H9 (cell line): ENCODE measurements around the gene BMP8A. TPM values are rescaled to one million over a fixed set of nuclear protein-coding genes. Genes with fewer than 3 reads are reported as not detected.

Experiments used
- DNase-seq: peaks from one replicate; pipeline ENCODE4 v3.0.0-alpha.2; 2017
- H2AFZ ChIP-seq: one replicate; pipeline ENCODE4 v1.6.1; 2013; ENCODE audit warnings: mild to moderate bottlenecking, low read length, control low read depth, moderate library complexity
- H2AK5ac ChIP-seq: 2 replicates; pipeline ENCODE4 v1.6.1; 2013; ENCODE audit warnings: low read length, control low read depth, mixed read lengths; ENCODE audit not compliant: insufficient read length
- H2BK120ac ChIP-seq: one replicate; pipeline ENCODE4 v1.6.1; 2013; ENCODE audit warnings: low read depth, mild to moderate bottlenecking, low read length, control low read depth, inconsistent platforms; ENCODE audit not compliant: poor library complexity, severe bottlenecking
- H2BK12ac ChIP-seq: 2 replicates; pipeline ENCODE4 v1.6.1; 2013; ENCODE audit warnings: low read length, control low read depth, mixed read lengths, low read depth; ENCODE audit not compliant: insufficient read length
- H2BK15ac ChIP-seq: 2 replicates; pipeline ENCODE4 v1.6.1; 2013; ENCODE audit warnings: low read depth, low read length, control low read depth
- H2BK20ac ChIP-seq: one replicate; pipeline ENCODE4 v1.6.1; 2013; ENCODE audit warnings: low read depth, mild to moderate bottlenecking, low read length, control low read depth, inconsistent platforms; ENCODE audit not compliant: poor library complexity, severe bottlenecking
- H2BK5ac ChIP-seq: 2 replicates; pipeline ENCODE4 v1.6.1; 2013; ENCODE audit warnings: low read length, control low read depth, mixed read lengths; ENCODE audit not compliant: insufficient read length
- H3K14ac ChIP-seq: 2 replicates; pipeline ENCODE4 v1.6.1; 2013; ENCODE audit warnings: low read length, control low read depth; ENCODE audit not compliant: insufficient read depth
- H3K18ac ChIP-seq: 2 replicates; pipeline ENCODE4 v1.6.1; 2013; ENCODE audit warnings: low read depth, mild to moderate bottlenecking, mixed read lengths, low read length, control low read depth; ENCODE audit not compliant: insufficient read length
- H3K23ac ChIP-seq: 2 replicates; pipeline ENCODE4 v1.6.1; 2013; ENCODE audit warnings: low read length, control low read depth, mixed read lengths, low read depth; ENCODE audit not compliant: insufficient read length
- H3K23me2 ChIP-seq: 2 replicates; pipeline ENCODE4 v1.6.1; 2013; ENCODE audit warnings: low read depth, mild to moderate bottlenecking, mixed read lengths, low read length, control low read depth; ENCODE audit not compliant: insufficient read length, poor library complexity, severe bottlenecking
- H3K27ac ChIP-seq: 2 replicates; pipeline ENCODE4 v1.5.1; 2013; ENCODE audit warnings: low read length, control low read depth, mixed read lengths, low read depth; ENCODE audit not compliant: insufficient read length
- H3K27me3 ChIP-seq: 2 replicates; pipeline ENCODE4 v1.6.1; 2013; ENCODE audit warnings: low read length, control low read depth, inconsistent platforms; ENCODE audit not compliant: insufficient read depth
- H3K4ac ChIP-seq: 2 replicates; pipeline ENCODE4 v1.6.1; 2013; ENCODE audit warnings: low read depth, mild to moderate bottlenecking, control low read depth, inconsistent platforms, low read length, moderate library complexity
- H3K4me1 ChIP-seq: 2 replicates; pipeline ENCODE4 v1.6.1; 2013; ENCODE audit warnings: low read length, control low read depth, inconsistent platforms; ENCODE audit not compliant: insufficient read depth
- H3K4me2 ChIP-seq: 2 replicates; pipeline ENCODE4 v1.6.1; 2013; ENCODE audit warnings: low read length, control low read depth, mixed read lengths; ENCODE audit not compliant: insufficient read length, insufficient read depth
- H3K56ac ChIP-seq: 2 replicates; pipeline ENCODE4 v1.6.1; 2013; ENCODE audit warnings: low read depth, mild to moderate bottlenecking, mixed read lengths, low read length, control low read depth; ENCODE audit not compliant: insufficient read length
- H3K79me1 ChIP-seq: 2 replicates; pipeline ENCODE4 v1.6.1; 2013; ENCODE audit warnings: low read depth, mild to moderate bottlenecking, moderate library complexity, low read length, control low read depth, inconsistent platforms; ENCODE audit not compliant: insufficient read depth, poor library complexity, severe bottlenecking
- H3K79me2 ChIP-seq: 2 replicates; pipeline ENCODE4 v1.6.1; 2013; ENCODE audit warnings: low read length, control low read depth, inconsistent platforms; ENCODE audit not compliant: insufficient read depth
- H3K9ac ChIP-seq: 2 replicates; pipeline ENCODE4 v1.6.1; 2013; ENCODE audit warnings: low read length, control low read depth, mixed read lengths; ENCODE audit not compliant: insufficient read length; ENCODE audit errors: extremely low read depth
- H3K9me3 ChIP-seq: one replicate; pipeline ENCODE4 v1.6.1; 2013; ENCODE audit warnings: low read depth, low read length, inconsistent platforms; ENCODE audit not compliant: control insufficient read depth
- H3T11ph ChIP-seq: one replicate; pipeline ENCODE4 v1.6.1; 2013; ENCODE audit warnings: mild to moderate bottlenecking, low read length, control low read depth, inconsistent platforms
- H4K20me1 ChIP-seq: one replicate; pipeline ENCODE4 v1.6.1; 2013; ENCODE audit not compliant: control insufficient read depth, insufficient read length, insufficient read depth
- H4K5ac ChIP-seq: 2 replicates; pipeline ENCODE4 v1.6.1; 2013; ENCODE audit warnings: low read depth, mild to moderate bottlenecking, mixed read lengths, low read length, control low read depth; ENCODE audit not compliant: insufficient read length
- H4K8ac ChIP-seq: replicated peaks from 2 replicates; pipeline ENCODE4 v1.6.1; 2013; ENCODE audit warnings: low read length, control low read depth, mixed read lengths, low read depth; ENCODE audit not compliant: insufficient read length
- H4K91ac ChIP-seq: 2 replicates; pipeline ENCODE4 v1.6.1; 2013; ENCODE audit warnings: low read depth, mild to moderate bottlenecking, moderate library complexity, mixed read lengths, low read length, control low read depth; ENCODE audit not compliant: insufficient read length
- H3K27ac Mint-ChIP-seq, 3 experiments: 2 replicates in 2 of 3; 3 replicates in 1 of 3; pipeline ENCODE4 v1.8.0; 2020 to 2021; ENCODE audit warnings: mixed read lengths in 3 of 3, mild to moderate bottlenecking in 1 of 3, moderate library complexity in 1 of 3
- H3K27me3 Mint-ChIP-seq: 2 replicates; pipeline ENCODE4 v1.8.0; 2021; ENCODE audit warnings: low read depth, mild to moderate bottlenecking, moderate library complexity, mixed read lengths
- H3K36me3 Mint-ChIP-seq, 3 experiments: 2 replicates in 2 of 3; 3 replicates in 1 of 3; pipeline ENCODE4 v1.8.0; 2020 to 2021; ENCODE audit warnings: low read depth in 3 of 3, mixed read lengths in 3 of 3; ENCODE audit not compliant: insufficient read depth in 1 of 3
- H3K4me1 Mint-ChIP-seq, 2 experiments: 2 replicates each; pipeline ENCODE4 v1.8.0; 2020; ENCODE audit warnings: mixed read lengths in 2 of 2
- H3K4me3 Mint-ChIP-seq, 2 experiments: 2 replicates in 1 of 2; 3 replicates in 1 of 2; pipeline ENCODE4 v1.8.0; 2020 to 2021; ENCODE audit warnings: mild to moderate bottlenecking in 2 of 2, mixed read lengths in 2 of 2, moderate library complexity in 1 of 2
- H3K9me3 Mint-ChIP-seq, 2 experiments: 2 replicates in 1 of 2; 3 replicates in 1 of 2; pipeline ENCODE4 v1.8.0; 2020; ENCODE audit warnings: mild to moderate bottlenecking in 2 of 2, mixed read lengths in 2 of 2, moderate library complexity in 1 of 2
- CTCF ChIP-seq: fragments of 200-600 bp; sonication (generic); conservative IDR thresholded peaks from 3 replicates; pipeline ENCODE4 v1.8.0; 2021; ENCODE audit warnings: antibody characterized with exemption, mild to moderate bottlenecking
- WGBS: extraction: QIAGEN DNeasy Blood & Tissue Kit; methylation state at CpG from one replicate; pipeline ENCODE4 v1.1.7; 2013; ENCODE audit warnings: missing lambda C conversion rate, low lambda C conversion rate, mixed read lengths; ENCODE audit not compliant: insufficient read length; ENCODE audit errors: extremely low coverage; 5-methylcytosine and 5-hydroxymethylcytosine counted together
- total RNA-seq: library from RNA; stranded (reverse); gene quantifications from 2 replicates; pipeline ENCODE4 v1.2.1, GENCODE V29; 2021

BMP8A gene
- total RNA-seq, 1 experiment from 2014 or later = 0.52 TPM

- H3K9me3 ChIP-seq = no peaks in the 10 kb centered on the region
- H3K9ac ChIP-seq = no peak overlapping the region
- H2BK15ac ChIP-seq = no peak overlapping the region
- no peak overlapping the region for H4K91ac ChIP-seq
- H3T11ph ChIP-seq = no peak overlapping the region
- no peak overlapping the region for H2AFZ ChIP-seq
- Mint-ChIP-seq H3K27me3 (no peaks in the 10 kb centered on the region), H3K36me3 (peaks cover 0 to 45% (median 19%) of the 10 kb centered on the region in 3 experiments; a peak in 5 of 7 replicates), H3K9me3 (no peaks in the 10 kb centered on the region), H3K4me3 (no peak overlapping the region), H3K27ac (no peak overlapping the region), H3K4me1 (no peaks in the 10 kb centered on the region)
- DNase-seq = no peak
- H4K8ac ChIP-seq = no peak overlapping the region
- no peak overlapping the region for H3K27ac ChIP-seq
- no peak overlapping the region for H3K4ac ChIP-seq
- no peak overlapping the region for H3K18ac ChIP-seq
- H2AK5ac ChIP-seq = no peak overlapping the region
- H3K23ac ChIP-seq = no peak overlapping the region
- no peak overlapping the region for H2BK12ac ChIP-seq
- no peaks in the 10 kb centered on the region for H3K4me1 ChIP-seq
- no peaks in the 10 kb centered on the region for H4K20me1 ChIP-seq
- H3K27me3 ChIP-seq = no peaks in the 10 kb centered on the region
- no peaks in the 10 kb centered on the region for H3K79me1 ChIP-seq
- WGBS = no CpG with 5 or more reads among the region's 5 CpGs
- no peak overlapping the region for H2BK20ac ChIP-seq
- no peak overlapping the region for H3K14ac ChIP-seq
- H3K23me2 ChIP-seq = no peaks in the 10 kb centered on the region
- no peak overlapping the region for H2BK120ac ChIP-seq
- H4K5ac ChIP-seq = no peak overlapping the region
- no peak overlapping the region for H3K56ac ChIP-seq
- H3K4me2 ChIP-seq = no peak overlapping the region
- H3K79me2 ChIP-seq = no peaks in the 10 kb centered on the region
- no peak for TF ChIP-seq CTCF
- H2BK5ac ChIP-seq = no peak overlapping the region
Measured at GRCh38 chr1:39542924-39543323, 51.5 kb downstream of the BMP8A start.
